Measurements from ENCODE around the gene PRR3.

Gene PRR3

GRCh38 chr6:30598912-30599624 lies 42.0 kb downstream of the PRR3 start:
- ATAC-seq = no peak; the same call in 2 of the 3 replicates
- no peak for TF ChIP-seq ZFP30 (CRISPR knock-in tag; IDR thresholded peaks at IDR 0.05)
- TF ChIP-seq RARB (CRISPR knock-in tag; IDR thresholded peaks at IDR 0.05) = no peak
- no peak for TF ChIP-seq BACH2 (CRISPR knock-in tag; IDR thresholded peaks at IDR 0.05; ENCODE audit: borderline replicate concordance)
- no peak for TF ChIP-seq ZFP3 (CRISPR knock-in tag; IDR thresholded peaks at IDR 0.05)
- TF ChIP-seq ESRRG (CRISPR knock-in tag; IDR thresholded peaks at IDR 0.05) = no peak
- TF ChIP-seq POU6F1 (CRISPR knock-in tag; IDR thresholded peaks at IDR 0.05; ENCODE audit: borderline replicate concordance, low read depth) = no peak
- TF ChIP-seq ARNTL (CRISPR knock-in tag; IDR thresholded peaks at IDR 0.05; ENCODE audit: borderline replicate concordance, low read depth) = no peak
- no peak for TF ChIP-seq CREB5 (CRISPR knock-in tag; IDR thresholded peaks at IDR 0.05; ENCODE audit: low read depth)
- TF ChIP-seq SNAI2 (CRISPR knock-in tag; IDR thresholded peaks at IDR 0.05) = no peak
- no peak for TF ChIP-seq PATZ1 (CRISPR knock-in tag; IDR thresholded peaks at IDR 0.05; ENCODE audit: borderline replicate concordance)
- no peak for TF ChIP-seq TCF4 (CRISPR knock-in tag; IDR thresholded peaks at IDR 0.05; ENCODE audit: borderline replicate concordance)
- no peak for TF ChIP-seq GLIS3 (CRISPR knock-in tag; IDR thresholded peaks at IDR 0.05)

- TF ChIP-seq ZNF70 (CRISPR knock-in tag; IDR thresholded peaks at IDR 0.05) = no peak
- TF ChIP-seq CREB5 (CRISPR knock-in tag; IDR thresholded peaks at IDR 0.05; ENCODE audit: low read depth) = no peak
- TF ChIP-seq ZFP30 (CRISPR knock-in tag; IDR thresholded peaks at IDR 0.05) = no peak
- no peak for TF ChIP-seq CSDC2 (CRISPR knock-in tag; IDR thresholded peaks at IDR 0.05)
- TF ChIP-seq GLIS3 (CRISPR knock-in tag; IDR thresholded peaks at IDR 0.05) = no peak
- no peak for TF ChIP-seq SNAI2 (CRISPR knock-in tag; IDR thresholded peaks at IDR 0.05)
- no peak for TF ChIP-seq TSHZ2 (CRISPR knock-in tag; IDR thresholded peaks at IDR 0.05)
- TF ChIP-seq ZFP3 (CRISPR knock-in tag; IDR thresholded peaks at IDR 0.05) = no peak
- no peak for ATAC-seq
Measured at GRCh38 chr6:30599625-30600324, 42.7 kb downstream of the PRR3 start.

- TF ChIP-seq GLIS3 (CRISPR knock-in tag; IDR thresholded peaks at IDR 0.05) = no peak
- no peak for TF ChIP-seq TSHZ2 (CRISPR knock-in tag; IDR thresholded peaks at IDR 0.05)
- no peak for TF ChIP-seq TOX (CRISPR knock-in tag; IDR thresholded peaks at IDR 0.05; ENCODE audit: borderline replicate concordance)
- no peak for TF ChIP-seq ARNTL (CRISPR knock-in tag; IDR thresholded peaks at IDR 0.05; ENCODE audit: borderline replicate concordance, low read depth)
- no peak for TF ChIP-seq ZNF565 (CRISPR knock-in tag; conservative IDR thresholded peaks at IDR 0.05; ENCODE audit: low read depth)
- no peak for TF ChIP-seq ISL1 (CRISPR knock-in tag; IDR thresholded peaks at IDR 0.05)
- TF ChIP-seq BACH2 (CRISPR knock-in tag; IDR thresholded peaks at IDR 0.05; ENCODE audit: borderline replicate concordance) = no peak
- TF ChIP-seq OSR1 (CRISPR knock-in tag; IDR thresholded peaks at IDR 0.05) = no peak
- no peak for TF ChIP-seq CSDC2 (CRISPR knock-in tag; IDR thresholded peaks at IDR 0.05)
- TF ChIP-seq ZFP30 (CRISPR knock-in tag; IDR thresholded peaks at IDR 0.05) = no peak
- TF ChIP-seq ZNF8 (CRISPR knock-in tag; IDR thresholded peaks at IDR 0.05) = no peak
- TF ChIP-seq ZFP3 (CRISPR knock-in tag; IDR thresholded peaks at IDR 0.05) = no peak
- TF ChIP-seq ZNF70 (CRISPR knock-in tag; IDR thresholded peaks at IDR 0.05) = no peak
- TF ChIP-seq PPARA (CRISPR knock-in tag; IDR thresholded peaks at IDR 0.05; ENCODE audit: borderline replicate concordance) = no peak
- no peak for TF ChIP-seq RARB (CRISPR knock-in tag; IDR thresholded peaks at IDR 0.05)
- TF ChIP-seq POU6F1 (CRISPR knock-in tag; IDR thresholded peaks at IDR 0.05; ENCODE audit: borderline replicate concordance, low read depth) = no peak
- no peak for ATAC-seq
Measured at GRCh38 chr6:30600451-30600961, 43.4 kb downstream of the PRR3 start.
